HL-60/S4 (cell line): ENCODE measurements around the gene ZNF618.

Source experiments
- in situ Hi-C: fragments of 300-500 bp; cut with MboI; formaldehyde crosslinking; loops from 2 replicates; pipeline ENCODE4 v1.14.3; 2022; ENCODE audit warnings: low sequenced_read_pairs

Gene ZNF618

DNA sequence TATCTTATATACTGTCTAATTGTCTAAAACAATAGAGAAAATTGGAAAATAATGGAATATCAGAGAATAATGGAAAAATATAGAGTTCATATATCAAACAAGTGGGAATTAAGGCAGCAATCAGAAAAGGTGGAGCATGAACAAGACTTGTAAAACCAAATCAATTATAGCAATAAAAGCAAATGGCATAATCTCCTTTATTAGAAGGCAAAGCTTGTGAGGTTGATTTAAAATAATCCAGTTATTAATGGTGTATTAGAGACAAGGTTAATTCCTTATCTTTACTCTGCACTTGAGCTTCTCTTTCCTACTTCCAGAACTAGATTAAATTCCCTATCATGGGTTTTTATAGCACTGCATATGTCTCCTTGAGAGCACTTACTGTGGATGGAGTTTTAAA, 137.9 kb downstream of the ZNF618 start:
- in situ Hi-C loops: no loop called here

DNA sequence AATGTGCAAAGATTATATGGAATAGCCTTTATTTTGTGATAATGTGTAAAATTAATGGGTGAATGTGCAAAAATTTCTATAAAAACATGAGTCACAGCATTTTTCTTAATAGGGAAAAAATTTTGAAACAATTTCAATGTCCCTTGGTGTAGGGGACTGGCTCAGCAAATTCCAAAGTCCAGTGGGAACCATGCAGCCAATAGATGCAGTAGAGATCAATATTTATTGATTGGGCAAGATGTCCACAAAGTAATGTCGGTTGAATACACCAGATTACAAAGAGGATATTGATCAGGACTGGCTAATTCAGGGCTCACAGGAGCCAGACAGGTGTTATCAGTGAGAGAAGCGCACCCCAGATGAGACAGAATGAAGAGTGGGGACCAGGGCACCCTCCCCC, 139.5 kb downstream of the ZNF618 start:
- in situ Hi-C loops: no loop called here

DNA sequence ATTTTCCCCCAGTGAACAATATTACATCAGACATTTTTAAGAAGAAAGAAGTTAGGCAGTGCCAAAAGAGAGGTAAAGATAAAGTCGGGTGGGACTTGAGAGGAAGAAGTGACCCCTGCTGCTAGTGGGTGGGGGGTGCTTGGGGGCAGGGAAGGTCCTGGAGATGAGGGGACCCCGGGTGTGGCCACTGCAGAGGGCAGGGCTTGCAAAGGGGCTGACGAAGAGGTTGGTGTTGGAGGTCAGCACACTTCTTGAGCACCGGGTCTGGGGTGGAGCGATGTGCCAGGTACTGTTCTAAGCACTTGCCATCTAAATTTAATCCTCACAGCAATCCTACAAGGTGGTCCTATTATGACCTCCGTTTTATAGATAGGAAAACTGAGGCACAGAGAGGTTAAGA, 140.0 kb downstream of the ZNF618 start:
- in situ Hi-C loops: no loop called here

DNA sequence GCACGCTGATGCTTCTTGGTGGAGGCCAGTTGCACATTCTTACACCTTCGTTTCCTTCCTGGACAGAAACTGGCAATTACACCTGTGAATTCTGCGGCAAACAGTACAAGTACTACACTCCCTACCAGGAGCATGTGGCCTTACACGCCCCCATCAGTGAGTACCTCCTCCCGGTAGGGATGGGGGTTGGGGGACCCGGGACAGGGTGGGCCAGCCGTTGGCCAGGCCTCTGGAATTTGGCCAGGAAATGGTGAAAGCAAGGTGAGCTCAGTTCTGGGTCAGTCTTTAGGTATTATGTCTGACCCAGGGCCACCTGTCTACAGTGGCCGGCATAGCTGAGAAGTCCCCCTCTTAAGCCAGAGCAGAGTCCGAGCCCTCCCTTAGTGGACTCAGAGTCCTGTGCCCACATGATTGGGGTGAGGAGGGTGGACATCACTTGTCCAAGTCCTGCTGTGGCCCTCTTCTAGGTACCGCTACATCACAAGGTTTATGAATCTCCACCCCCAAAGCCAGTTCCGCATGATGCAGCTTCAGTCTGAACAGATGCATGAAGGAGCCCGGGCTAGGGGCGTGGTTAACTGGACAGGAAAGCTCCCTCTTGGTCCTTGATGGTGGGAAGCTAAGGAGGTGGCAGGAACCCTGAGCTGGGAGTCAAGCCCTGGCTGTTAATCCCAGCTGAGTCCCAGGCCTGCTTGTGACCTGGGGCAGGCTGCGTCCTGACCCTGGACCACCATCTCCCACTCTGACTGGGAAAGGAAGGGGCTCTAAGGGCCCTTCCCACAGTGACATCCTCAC, 140.7 kb downstream of the ZNF618 start:
- in situ Hi-C loops: no loop called here

DNA sequence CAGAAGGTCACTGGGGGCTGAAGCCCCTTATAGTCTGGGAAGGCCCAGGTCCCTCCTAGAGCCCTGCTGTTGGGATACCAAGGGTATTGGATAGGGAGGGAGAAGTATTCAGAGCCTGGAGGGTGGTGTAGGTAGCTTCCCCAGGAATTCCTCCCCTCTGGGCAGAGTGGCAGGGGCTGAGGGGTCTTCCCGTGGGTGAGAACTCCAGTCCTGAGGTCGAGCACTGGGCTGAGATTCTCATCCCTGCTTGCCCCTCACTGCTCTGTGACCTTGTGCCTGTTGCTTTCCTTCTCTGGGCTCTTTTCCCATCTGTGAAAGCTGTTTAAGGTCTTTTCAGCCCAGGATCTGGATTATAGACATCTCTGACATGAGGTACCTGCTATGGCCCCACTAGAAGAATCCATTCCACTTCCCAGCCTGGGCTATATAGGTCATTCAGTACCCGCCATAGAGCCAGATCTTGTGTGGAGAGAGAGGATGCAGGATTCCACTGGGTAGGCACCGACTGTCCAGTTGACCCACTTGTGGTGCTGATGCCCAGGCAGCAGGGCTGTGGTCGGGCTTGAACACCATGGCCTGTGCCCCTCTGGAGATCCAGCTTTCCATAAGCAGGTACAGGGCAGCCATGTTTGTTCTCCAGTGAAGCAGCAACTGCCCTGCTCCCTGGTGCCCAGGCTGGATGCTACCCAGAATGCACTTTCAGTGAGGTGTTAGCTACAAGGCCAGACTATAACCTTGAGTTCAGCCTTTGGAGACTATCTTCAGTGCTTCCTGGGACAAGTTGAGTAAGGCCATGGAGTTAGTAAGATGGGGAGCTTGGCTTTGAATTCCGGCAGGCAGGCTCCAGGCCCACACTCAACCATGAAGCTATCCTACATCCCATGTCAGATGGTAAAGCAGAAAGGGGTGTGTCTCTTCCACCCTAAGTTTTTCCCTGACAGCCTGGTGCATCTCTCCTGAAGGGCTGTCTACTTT, 141.9 kb downstream of the ZNF618 start:
- in situ Hi-C loops: no loop called here

DNA sequence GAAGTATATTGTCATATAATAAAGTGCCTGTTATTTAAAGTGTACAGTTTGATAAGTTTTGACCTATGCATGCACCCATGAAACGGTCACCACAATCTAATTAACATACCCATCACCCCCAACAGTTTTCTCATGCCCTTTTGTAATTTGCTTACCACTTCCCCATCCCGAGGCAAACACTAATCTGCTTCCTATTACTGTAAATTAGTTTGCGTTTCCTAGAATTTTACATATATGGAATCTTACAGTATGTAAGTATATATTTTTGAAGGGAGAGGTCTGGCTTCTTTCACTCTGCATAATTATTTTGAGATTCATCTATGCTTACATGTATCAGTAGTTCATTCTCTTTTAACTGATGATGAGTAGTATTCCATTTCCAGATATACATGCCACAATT, 145.5 kb downstream of the ZNF618 start:
- in situ Hi-C loops: no loop called here

DNA sequence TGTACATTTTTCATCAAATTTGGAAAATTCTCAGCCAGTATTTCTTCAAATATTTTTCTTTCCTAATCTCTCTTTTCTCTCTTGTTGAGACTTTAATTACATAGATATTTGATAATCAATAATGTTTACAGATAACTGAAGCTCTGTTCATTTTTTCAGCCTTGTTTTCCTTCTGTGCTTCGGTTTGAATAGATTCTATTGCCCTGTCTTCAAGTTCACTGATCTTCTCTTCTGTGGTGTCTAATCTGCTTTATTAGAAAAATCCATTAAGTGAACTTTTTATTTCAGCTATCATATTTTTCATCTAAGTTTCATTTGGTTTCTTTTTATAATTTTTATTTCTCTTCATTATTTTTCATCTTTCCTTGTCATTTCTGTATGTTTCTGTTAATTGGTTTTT, 147.9 kb downstream of the ZNF618 start:
- in situ Hi-C loops: no loop called here

DNA sequence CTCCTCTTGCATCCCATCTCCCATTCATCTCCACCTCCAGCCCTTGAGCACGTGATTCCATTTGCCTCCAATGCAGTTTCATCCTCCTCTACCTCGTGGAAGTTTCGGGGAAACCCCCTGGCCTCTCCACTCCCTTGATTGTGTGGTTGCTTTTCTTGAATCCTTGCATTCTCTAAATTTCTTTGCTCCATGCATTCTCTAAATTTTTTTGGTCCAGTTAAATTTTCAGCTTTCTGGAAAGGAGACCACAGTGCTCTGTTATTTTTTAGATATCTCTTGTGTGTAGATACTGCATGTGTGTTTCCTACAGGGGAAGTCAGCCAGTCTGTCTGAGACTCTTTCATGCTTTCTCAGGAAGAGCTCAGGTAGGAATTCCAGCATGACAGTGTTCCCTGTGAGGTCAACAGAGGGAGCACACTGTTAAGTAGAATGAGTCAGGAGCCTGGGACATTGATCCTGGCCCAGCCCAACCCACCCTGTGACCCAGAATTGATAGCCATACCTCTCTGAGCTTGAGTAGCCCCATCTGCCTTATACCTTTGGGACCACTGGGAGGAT, 149.2 kb downstream of the ZNF618 start:
- in situ Hi-C loops: no loop called here

DNA sequence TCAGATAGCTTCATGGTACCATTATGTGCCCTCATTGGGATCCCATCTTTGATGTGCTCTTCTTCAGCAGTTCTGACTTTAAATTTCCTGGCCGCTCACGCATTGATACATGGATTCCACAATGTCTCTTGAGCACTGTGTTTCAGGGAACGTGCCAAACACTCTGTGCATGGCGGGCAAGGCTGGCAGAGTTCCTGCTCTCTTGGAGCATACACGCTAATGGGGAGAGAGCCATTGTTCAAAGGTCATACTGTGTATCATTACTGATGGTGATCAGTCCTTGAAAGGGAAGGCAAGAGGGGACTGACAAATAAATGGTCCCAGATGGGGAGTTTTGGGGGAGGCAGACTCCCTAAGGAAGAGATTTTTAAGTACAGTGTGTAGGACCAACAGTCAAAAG, 149.7 kb downstream of the ZNF618 start:
- in situ Hi-C loops: no loop called here

DNA sequence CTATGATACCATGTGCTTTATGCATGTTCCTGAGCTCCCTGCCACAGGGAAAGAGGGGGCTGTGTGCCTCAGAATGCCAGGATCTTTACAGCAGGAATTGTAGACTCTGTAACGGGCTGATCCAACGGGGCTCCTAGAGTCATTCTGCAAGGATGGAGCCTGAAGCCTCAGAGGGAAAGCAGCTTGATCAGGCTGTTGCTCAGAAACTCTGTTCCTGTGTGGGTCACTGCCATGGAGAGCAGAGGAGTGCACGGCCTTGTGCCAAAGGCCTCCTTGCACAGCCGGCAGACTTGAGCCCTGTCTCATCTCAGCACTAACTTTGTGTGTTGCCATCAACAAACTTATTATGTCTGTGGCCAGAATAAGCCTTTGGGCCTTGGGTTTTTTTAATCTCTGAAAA, 150.2 kb downstream of the ZNF618 start:
- in situ Hi-C loops: no loop called here

DNA sequence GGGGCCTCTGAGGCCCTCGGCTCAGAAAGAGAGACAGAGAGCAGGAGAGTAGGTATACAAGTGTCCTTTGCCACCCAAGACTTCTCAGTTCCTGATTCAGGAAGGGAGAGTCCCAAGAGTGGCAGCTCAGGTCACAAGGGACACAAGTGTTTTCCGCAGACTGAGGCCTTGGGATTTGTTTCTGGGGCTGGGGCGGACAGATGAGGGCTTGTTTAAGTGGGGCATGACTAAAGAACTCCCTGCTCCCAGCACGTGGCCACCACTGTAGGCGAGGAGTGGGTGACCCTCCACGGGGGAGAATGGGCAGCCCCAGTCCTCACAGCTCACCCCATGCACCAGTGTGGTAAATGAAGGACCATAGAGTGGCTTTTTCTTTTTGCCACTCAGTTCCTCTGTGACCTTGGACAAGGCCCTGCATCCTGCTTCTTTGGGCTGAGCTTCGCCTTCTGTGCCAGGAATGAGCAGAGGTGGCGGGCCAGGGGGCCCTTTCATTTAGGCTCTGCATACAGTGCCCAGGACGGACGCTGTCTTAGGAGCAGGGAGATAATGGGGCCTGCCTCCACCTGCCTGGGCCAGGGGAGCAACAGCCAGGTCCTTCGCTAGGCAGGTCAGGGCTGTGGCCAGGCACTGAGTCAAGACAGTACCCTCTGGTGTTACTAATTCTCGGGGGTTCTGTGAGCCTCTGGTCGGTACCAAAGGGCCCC, 151.2 kb downstream of the ZNF618 start:
- in situ Hi-C loops: no loop called here

DNA sequence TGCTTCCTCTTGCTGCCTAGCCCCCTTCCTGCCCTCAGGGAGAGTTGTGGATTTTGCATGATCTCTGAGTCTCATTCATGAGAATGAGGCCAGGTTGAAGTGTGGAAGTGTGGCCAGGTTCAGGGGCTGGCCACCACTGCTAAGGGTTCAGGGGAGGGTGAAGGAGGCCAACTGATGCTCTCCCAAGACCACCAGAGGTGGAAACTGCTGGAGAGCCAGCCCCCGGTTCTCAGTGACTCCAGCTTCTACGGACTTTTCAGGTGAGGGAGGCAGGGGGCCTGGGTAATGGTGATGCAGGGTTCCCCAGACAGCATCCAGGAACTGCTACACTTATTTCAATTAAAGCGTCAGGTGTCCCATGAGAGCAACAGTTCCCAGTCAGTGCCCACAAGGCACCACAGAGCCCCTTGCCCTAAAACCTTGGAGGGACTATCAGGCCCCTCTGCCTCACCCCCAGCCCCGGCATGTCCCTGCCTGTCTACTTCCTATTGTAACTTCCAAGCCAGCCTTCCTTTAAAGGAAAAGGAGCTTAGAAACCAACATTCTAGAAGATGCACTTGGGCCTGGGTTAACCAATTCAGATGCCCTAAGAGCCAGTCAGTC, 151.9 kb downstream of the ZNF618 start:
- in situ Hi-C loops: no loop called here

DNA sequence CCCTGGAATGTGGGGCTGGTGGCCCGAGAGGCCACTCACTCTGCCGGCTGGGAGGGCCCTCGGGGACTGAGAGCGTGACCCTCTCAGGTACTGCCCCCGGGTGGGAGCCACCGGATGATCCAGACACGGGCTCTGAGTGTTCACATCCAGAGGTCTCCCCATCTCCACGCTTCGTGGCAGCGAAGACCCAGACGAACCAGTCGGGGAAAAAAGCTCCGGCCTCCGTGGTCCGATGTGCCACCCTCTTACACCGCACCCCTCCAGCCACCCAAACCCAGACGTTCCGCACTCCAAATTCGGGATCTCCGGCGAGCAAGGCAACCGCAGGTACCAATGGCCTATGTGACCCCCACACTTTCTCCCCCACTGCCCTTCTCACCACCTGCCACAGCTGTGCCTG, 152.5 kb downstream of the ZNF618 start:
- in situ Hi-C loops: no loop called here

DNA sequence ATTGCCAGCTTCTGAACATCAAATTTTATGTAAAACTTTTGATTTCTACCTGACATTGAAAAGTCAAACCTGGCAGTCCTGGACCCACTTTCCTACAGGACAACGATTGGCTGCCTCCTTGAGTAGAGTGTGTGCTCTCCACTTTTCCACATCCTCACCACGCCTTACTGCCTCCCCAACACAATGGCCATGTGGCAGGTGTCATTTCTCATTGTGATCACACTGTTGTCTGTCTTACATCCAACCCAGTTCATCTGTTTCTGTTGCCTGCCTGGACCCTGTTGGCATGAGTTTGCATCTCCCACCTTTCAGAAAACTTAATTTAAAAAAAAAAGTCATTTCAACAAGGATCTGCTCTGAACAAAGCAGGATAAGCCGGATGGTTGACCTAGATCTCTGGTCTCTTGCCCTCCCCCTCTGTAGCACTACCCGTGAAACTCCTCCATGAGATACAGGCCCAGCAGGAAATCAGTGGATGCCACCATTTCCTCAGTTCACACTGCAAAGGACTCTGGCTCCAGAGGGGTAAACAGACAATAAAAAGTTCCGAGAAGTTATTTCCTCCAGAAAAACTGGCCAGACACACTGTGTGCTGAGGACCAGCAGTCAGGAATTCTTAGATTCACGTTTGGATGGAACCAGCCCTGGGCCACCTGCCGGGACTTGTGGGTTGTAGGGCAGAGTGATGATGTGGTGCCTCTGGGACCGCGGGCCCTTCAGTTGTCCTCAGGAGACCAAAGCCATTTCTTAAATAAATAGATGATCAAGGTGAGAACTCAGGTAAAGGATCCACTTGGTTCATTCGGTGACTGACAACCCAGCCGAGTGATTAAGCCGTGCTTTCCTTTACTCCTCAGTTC, 153.4 kb downstream of the ZNF618 start:
- in situ Hi-C loops: no loop called here

DNA sequence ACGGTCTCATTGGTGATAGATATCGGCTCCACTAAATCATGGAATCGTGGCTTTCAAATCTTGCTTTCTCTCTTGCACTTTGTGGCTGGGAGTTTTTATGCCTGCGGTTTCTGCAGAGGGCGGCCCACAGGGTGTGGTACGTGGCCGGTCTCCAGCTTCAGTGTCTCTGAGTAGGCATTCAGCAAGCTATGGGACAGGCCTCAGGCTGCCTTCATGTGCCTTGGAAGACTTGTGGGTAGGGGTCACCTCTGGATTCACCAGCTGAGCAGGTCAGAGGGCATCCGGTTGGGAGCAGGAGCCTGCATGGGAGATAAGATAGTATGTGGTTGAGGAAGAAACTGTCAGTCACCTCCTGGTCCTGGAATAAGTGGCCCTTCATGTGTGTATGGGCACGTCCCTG, 154.3 kb downstream of the ZNF618 start:
- in situ Hi-C loops: no loop called here

DNA sequence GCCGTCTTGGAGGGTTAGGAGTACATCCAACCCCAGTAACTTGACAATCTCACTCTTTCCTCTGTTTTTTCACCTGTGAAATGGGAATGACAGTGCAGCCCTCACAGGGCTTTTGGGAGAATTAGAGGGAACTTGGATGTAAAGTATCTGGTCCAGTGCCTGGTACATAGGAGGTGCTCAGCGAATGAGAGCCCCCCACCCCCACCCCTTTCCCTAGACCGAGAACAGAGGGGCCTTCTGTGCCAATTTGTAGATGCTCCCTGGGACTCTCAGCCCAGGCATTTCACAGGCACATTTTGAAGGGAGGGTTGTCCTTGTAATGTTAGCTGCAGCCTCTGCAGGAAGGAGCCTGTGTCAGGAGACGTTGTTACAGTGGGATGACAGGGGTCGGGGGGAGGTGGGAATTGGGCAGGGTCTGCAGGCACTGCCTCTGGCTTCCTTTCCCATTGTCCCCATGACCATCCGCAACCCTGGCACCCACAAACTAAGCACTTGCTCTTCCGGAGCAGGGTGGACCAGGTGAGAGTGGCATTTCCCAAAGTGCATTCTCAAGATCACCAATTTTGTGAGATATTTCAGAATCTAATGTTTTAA, 155.0 kb downstream of the ZNF618 start:
- in situ Hi-C loops: no loop called here

DNA sequence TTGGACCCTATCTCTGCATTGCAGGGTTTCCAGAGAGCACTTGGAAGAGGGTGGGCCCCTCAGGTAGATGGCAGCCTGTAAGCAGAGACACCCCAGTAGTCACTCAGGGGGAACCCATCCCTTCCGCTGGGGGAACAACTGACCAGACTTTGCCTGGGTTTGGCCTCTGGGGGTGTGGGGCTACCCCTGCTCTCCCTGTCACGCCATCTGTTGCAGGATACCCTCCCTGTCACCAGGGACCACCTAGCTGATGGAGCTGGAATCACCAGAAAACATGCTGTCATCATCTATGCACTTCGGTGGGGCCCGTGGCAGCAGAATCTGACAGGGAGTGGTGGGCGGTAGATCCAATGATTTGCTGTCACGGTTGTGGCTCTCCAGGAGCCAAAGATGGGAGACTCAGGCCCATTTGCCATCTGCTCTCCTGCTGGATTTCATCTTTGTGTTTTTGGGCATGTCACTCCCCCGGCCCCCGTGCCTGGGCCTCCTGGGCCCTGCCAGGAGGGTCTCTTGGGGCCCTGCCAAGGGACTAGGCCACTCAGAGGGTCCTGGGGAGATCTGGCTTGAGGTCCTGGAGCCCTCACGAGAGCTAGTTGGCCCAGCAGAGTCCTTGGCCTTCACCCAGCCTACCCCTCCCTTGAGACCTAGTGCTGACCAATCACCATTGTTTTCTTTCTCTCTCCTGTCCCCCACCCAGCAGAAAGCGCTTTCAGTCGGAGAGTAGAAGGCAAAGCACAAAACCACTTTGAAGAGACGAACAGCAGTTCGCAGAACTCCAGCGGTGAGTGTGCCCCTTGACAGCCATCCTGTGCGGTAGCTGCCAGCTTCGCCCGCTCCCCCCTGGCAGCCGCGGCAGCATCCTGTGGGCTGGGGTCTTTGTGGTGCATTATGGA, 156.1 kb downstream of the ZNF618 start:
- in situ Hi-C loops: no loop called here

DNA sequence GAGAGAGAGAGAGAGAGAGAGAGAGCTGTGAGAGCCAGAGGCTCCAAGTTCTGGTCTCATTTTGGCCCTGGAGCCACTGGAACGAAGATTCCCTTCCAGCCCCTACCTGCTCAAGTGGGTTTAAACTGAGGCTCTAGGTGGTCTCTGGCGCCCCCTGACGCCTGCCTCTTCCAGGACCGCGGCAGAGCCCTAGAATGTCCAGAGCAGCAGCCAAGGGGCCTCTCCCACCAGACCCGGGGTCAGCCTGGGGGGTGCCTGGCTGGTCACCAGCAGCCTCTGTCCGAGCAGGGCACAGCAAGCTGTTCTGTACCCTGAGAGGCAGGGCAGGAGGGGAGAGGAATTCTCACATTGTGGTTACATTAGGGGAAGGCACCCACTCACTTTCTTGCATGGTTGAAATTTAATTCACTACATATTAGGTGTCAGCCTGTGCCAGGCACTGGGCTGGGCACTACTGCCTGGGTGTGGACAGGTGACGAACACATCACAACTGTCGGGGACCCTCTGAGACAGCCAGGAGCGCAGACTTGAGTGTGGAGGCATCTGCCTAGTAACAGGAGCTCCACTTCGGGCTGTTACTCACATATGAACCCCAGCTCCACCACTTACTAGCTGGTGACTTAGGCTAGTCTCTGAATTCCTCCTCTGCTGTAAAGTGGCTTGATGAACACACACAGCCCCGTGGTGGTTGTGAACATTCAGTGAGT, 157.4 kb downstream of the ZNF618 start:
- in situ Hi-C loops: no loop called here
